PC-3 (cell line): ENCODE results near the gene RAB11A. TPM values are rescaled to one million over a fixed set of nuclear protein-coding genes. Genes with fewer than 3 reads are reported as not detected.

ENCODE experiments used
- ATAC-seq: fragments of 200-7000 bp; cut with Tn5 transposase; 2 replicates; pipeline ENCODE4 v1.9.1; 2020; ENCODE audit warnings: mild to moderate bottlenecking, moderate library complexity
- BruUV-seq: library from RNA; stranded (reverse); fragments of 400-500 nt; replicated peaks from 2 replicates; lab custom pipeline; 2021; lab: Mats Ljungman, UMichigan
- CTCF ChIA-PET: fragments of 300-600 bp; sonication (Branson Sonifier 250); formaldehyde crosslinking; loops from one replicate; lab custom pipeline; 2022; ENCODE audit warnings: antibody characterized with exemption; lab: Charles Lee
- POLR2A ChIA-PET: fragments of 300-600 bp; sonication (Branson Sonifier 250); formaldehyde crosslinking; loops from one replicate; lab custom pipeline; 2022; ENCODE audit warnings: antibody characterized with exemption; ENCODE audit not compliant: unreplicated experiment; lab: Charles Lee
- DNase-seq: peaks from one replicate; pipeline ENCODE4 v3.0.0-alpha.2; 2015
- H2AFZ ChIP-seq: fragments of 300-600 bp; sonication (generic); 2 replicates; pipeline ENCODE4 v1.6.0; 2016; ENCODE audit warnings: antibody characterized with exemption, low read length
- H3F3A ChIP-seq: fragments of 300-600 bp; sonication (generic); one replicate; pipeline ENCODE4 v1.6.0; 2017; ENCODE audit warnings: antibody characterized with exemption, low read length, control low read depth, mild to moderate bottlenecking; ENCODE audit not compliant: unreplicated experiment
- H3K27ac ChIP-seq: fragments of 300-600 bp; sonication (generic); 2 replicates; pipeline ENCODE4 v1.5.1; 2016; ENCODE audit warnings: mild to moderate bottlenecking, low read length
- H3K27me3 ChIP-seq: fragments of 300-600 bp; sonication (generic); 2 replicates; pipeline ENCODE4 v1.6.1; 2016; ENCODE audit warnings: low read length, mixed read lengths
- H3K36me3 ChIP-seq: fragments of 300-600 bp; sonication (generic); 2 replicates; pipeline ENCODE4 v1.6.1; 2016; ENCODE audit warnings: low read depth, mixed run types, low read length, mixed read lengths
- H3K4me1 ChIP-seq: fragments of 300-600 bp; sonication (generic); 2 replicates; pipeline ENCODE4 v1.5.1; 2016; ENCODE audit warnings: low read length; ENCODE audit not compliant: insufficient read depth
- H3K4me2 ChIP-seq: fragments of 300-600 bp; sonication (generic); 2 replicates; pipeline ENCODE4 v1.6.0; 2016; ENCODE audit warnings: low read length
- H3K4me3 ChIP-seq: fragments of 300-600 bp; sonication (generic); 2 replicates; pipeline ENCODE4 v1.5.1; 2016; ENCODE audit warnings: mild to moderate bottlenecking, low read length, mixed read lengths
- H3K79me2 ChIP-seq: fragments of 300-600 bp; sonication (generic); 2 replicates; pipeline ENCODE4 v1.6.1; 2017; ENCODE audit warnings: low read length, mixed read lengths
- H3K9ac ChIP-seq: fragments of 300-600 bp; sonication (generic); 2 replicates; pipeline ENCODE4 v1.6.0; 2016; ENCODE audit warnings: mild to moderate bottlenecking, low read length
- H3K9me2 ChIP-seq: fragments of 300-600 bp; sonication (generic); replicated peaks from 2 replicates; pipeline ENCODE4 v1.6.1; 2016; ENCODE audit warnings: mixed run types, low read length, mixed read lengths
- H3K9me3 ChIP-seq: fragments of 300-600 bp; sonication (generic); 2 replicates; pipeline ENCODE4 v1.6.1; 2016; ENCODE audit warnings: low read length, mixed read lengths
- H4K20me1 ChIP-seq: fragments of 300-600 bp; sonication (generic); 2 replicates; pipeline ENCODE4 v1.6.1; 2016; ENCODE audit warnings: low read length, mixed read lengths
- EZH2 ChIP-seq: fragments of 300-600 bp; sonication (generic); IDR thresholded peaks from one replicate; pipeline ENCODE4 v1.6.1; 2017; ENCODE audit warnings: antibody characterized with exemption, mild to moderate bottlenecking, low read length; ENCODE audit not compliant: unreplicated experiment
- EZH2phosphoT487 ChIP-seq: fragments of 300-600 bp; sonication (generic); IDR thresholded peaks from 2 replicates; pipeline ENCODE4 v1.6.1; 2018; ENCODE audit warnings: mild to moderate bottlenecking, antibody characterized with exemption, low read length, borderline replicate concordance
- intact Hi-C: fragments of 100-400 bp; cut with micrococcal nuclease; formaldehyde crosslinking; loops from 2 replicates; pipeline ENCODE4 v1.9.0; 2023
- total RNA-seq: library from RNA; depleted of rRNA; stranded (reverse); fragments of >200 nt; gene quantifications from 2 replicates; pipeline ENCODE4 v1.2.3, GENCODE V29; 2014
- TF ChIP-seq, protein P1 (sequence below): fragments of 300-600 bp; sonication (generic); conservative IDR thresholded peaks from 2 replicates; pipeline ENCODE4 v1.5.1; 2017; ENCODE audit warnings: antibody characterized with exemption, low read depth, mild to moderate bottlenecking, low read length

The RAB11A gene
- total RNA-seq, 1 experiment from 2014 or later, result 171 TPM

DNA sequence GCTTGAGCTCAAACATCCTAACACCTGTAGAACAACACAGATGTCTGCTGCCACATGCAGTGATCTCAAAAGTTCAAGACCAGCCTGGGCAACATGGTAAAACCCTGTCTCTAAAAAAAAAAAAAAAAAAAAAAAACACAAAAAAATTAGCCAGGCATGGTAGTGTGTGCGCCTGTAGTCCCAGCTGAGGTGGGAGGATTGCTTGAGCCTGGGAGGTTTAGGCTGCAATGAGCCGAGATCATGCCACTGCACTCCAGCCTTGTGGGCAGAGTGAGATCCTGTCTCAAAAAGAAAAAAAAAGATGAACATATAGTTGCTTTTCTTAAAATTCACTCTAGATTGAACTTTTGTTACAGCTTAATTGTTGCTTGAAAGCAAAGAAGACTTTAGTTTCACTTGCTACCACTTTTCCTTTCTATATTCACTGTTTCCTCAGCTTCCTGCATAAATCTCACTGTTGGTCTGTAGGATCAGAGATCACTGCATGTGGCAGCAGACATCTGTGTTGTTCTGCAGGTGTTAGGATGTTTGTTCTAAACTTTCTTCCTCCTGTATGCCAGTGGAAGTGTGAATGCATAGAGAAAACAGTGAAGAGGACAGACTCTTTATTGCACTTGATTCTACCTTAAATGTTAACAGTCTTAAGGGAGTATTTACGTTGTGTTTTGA lies 12.6 kb downstream of the RAB11A start:
- Histone ChIP-seq H3K27me3 (no peaks in the 10 kb centered on the region), H3K4me1 (no peaks in the 10 kb centered on the region), H3K4me3 (no peak overlapping the region), H3K4me2 (no peak overlapping the region), H3K9me2 (no peaks in the 10 kb centered on the region), H2AFZ (no peak overlapping the region), H4K20me1 (no peaks in the 10 kb centered on the region), H3K79me2 (peaks cover 4% of the 10 kb centered on the region; the same call in 1 of the 2 replicates), H3K9me3 (no peaks in the 10 kb centered on the region), H3K36me3 (peaks cover 37% of the 10 kb centered on the region; the same call in 1 of the 2 replicates), H3K27ac (no peak overlapping the region), H3K9ac (no peak overlapping the region), H3F3A (no peaks in the 10 kb centered on the region)
- DNase-seq (no peak), ATAC-seq (no peak)
- intact Hi-C loops, result no loop called here
- ChIA-PET POLR2A (interaction anchor here (0.6 kb wide), 1 partner anchor 115 kb away, joined by 4 read pairs; no protein-coding TSS in a partner anchor), CTCF (interaction anchor here (1.3 kb wide), 1 partner anchor 11 kb away, joined by 5 read pairs; no protein-coding TSS in a partner anchor)
- no peak for TF ChIP-seq EZH2
- no peak for TF ChIP-seq EZH2phosphoT487
- TF ChIP-seq, protein P1, sequence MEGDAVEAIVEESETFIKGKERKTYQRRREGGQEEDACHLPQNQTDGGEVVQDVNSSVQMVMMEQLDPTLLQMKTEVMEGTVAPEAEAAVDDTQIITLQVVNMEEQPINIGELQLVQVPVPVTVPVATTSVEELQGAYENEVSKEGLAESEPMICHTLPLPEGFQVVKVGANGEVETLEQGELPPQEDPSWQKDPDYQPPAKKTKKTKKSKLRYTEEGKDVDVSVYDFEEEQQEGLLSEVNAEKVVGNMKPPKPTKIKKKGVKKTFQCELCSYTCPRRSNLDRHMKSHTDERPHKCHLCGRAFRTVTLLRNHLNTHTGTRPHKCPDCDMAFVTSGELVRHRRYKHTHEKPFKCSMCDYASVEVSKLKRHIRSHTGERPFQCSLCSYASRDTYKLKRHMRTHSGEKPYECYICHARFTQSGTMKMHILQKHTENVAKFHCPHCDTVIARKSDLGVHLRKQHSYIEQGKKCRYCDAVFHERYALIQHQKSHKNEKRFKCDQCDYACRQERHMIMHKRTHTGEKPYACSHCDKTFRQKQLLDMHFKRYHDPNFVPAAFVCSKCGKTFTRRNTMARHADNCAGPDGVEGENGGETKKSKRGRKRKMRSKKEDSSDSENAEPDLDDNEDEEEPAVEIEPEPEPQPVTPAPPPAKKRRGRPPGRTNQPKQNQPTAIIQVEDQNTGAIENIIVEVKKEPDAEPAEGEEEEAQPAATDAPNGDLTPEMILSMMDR, result no peak
- no TSS peak for BruUV-seq

DNA sequence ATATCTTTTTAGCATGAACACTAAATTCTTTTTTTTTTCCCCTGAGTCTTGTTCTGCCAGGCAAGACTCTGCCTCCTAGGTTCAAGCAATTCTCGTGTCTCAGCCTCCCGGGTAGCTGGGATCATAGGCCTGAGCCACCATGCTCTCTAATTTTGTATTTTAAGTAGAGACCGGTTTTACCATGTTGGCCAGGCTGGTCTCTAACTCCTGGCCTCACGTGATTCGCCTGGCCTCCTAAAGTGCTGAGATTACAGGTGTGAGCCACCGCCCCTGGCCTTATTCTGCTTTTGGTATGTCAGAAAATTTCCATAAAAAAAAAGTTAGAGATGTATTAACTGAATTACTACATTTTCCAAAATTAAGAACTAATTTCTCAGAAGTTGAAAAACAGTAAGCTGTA lies 14.3 kb downstream of the RAB11A start:
- no peak for DNase-seq
- Histone ChIP-seq H3K9ac (no peak overlapping the region), H3K27ac (no peak overlapping the region), H3K9me3 (no peaks in the 10 kb centered on the region), H4K20me1 (no peaks in the 10 kb centered on the region), H3K79me2 (no peaks in the 10 kb centered on the region), H3K4me1 (no peaks in the 10 kb centered on the region), H3K4me2 (no peak overlapping the region), H3K36me3 (peaks cover 39% of the 10 kb centered on the region), H3K9me2 (no peaks in the 10 kb centered on the region), H3K4me3 (no peak overlapping the region), H3K27me3 (no peaks in the 10 kb centered on the region), H2AFZ (no peak overlapping the region), H3F3A (no peaks in the 10 kb centered on the region)
- ChIA-PET POLR2A (no interaction called here), CTCF (no interaction called here)
- no peak for ATAC-seq
- BruUV-seq, result no TSS peak
- intact Hi-C loops, result no loop called here
- TF ChIP-seq EZH2, result no peak
- no peak for TF ChIP-seq EZH2phosphoT487
- TF ChIP-seq, protein P1, result no peak

DNA sequence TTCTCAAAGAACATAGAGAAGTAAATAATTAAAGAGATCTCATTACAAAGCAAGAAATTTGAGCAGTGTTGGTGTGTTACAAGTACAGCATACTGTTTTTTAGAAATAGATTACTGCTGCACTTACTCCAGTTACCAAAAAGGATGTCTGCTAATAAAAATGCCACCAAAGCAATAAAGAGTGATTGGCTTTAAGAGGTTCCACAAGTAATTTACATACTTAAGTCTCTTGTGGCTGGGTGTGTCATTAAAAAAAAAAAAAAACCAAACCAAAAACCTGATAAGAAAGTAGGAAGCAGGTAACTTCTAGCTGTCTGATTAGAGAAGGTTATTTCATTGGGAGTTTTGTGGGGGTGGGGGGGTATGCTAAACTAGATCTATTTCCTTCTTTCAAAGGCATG lies 15.2 kb downstream of the RAB11A start:
- ChIA-PET POLR2A (no interaction called here), CTCF (no interaction called here)
- Histone ChIP-seq H4K20me1 (no peaks in the 10 kb centered on the region), H3K36me3 (peaks cover 35% of the 10 kb centered on the region), H3K9ac (no peak overlapping the region), H3K27me3 (no peaks in the 10 kb centered on the region), H3K9me3 (no peaks in the 10 kb centered on the region), H3K27ac (no peak overlapping the region), H2AFZ (no peak overlapping the region), H3K79me2 (no peaks in the 10 kb centered on the region), H3K9me2 (no peaks in the 10 kb centered on the region), H3F3A (no peaks in the 10 kb centered on the region), H3K4me2 (no peak overlapping the region), H3K4me1 (no peaks in the 10 kb centered on the region), H3K4me3 (no peak overlapping the region)
- ATAC-seq (no peak), DNase-seq (no peak)
- intact Hi-C loops, result no loop called here
- TF ChIP-seq, protein P1, result no peak
- TF ChIP-seq EZH2phosphoT487 (no peak), EZH2 (no peak)
- no TSS peak for BruUV-seq
